GM21447 (cell line): Measurements from ENCODE around the gene UMODL1.

Experiments used
- ATAC-seq: cut with Tn5 transposase; IDR thresholded peaks from one replicate; pipeline ENCODE4 v1.9.1; 2021; ENCODE audit not compliant: unreplicated experiment

Gene UMODL1, protein sequence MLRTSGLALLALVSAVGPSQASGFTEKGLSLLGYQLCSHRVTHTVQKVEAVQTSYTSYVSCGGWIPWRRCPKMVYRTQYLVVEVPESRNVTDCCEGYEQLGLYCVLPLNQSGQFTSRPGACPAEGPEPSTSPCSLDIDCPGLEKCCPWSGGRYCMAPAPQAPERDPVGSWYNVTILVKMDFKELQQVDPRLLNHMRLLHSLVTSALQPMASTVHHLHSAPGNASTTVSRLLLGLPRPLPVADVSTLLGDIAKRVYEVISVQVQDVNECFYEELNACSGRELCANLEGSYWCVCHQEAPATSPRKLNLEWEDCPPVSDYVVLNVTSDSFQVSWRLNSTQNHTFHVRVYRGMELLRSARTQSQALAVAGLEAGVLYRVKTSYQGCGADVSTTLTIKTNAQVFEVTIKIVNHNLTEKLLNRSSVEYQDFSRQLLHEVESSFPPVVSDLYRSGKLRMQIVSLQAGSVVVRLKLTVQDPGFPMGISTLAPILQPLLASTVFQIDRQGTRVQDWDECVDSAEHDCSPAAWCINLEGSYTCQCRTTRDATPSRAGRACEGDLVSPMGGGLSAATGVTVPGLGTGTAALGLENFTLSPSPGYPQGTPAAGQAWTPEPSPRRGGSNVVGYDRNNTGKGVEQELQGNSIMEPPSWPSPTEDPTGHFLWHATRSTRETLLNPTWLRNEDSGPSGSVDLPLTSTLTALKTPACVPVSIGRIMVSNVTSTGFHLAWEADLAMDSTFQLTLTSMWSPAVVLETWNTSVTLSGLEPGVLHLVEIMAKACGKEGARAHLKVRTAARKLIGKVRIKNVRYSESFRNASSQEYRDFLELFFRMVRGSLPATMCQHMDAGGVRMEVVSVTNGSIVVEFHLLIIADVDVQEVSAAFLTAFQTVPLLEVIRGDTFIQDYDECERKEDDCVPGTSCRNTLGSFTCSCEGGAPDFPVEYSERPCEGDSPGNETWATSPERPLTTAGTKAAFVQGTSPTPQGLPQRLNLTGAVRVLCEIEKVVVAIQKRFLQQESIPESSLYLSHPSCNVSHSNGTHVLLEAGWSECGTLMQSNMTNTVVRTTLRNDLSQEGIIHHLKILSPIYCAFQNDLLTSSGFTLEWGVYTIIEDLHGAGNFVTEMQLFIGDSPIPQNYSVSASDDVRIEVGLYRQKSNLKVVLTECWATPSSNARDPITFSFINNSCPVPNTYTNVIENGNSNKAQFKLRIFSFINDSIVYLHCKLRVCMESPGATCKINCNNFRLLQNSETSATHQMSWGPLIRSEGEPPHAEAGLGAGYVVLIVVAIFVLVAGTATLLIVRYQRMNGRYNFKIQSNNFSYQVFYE

DNA sequence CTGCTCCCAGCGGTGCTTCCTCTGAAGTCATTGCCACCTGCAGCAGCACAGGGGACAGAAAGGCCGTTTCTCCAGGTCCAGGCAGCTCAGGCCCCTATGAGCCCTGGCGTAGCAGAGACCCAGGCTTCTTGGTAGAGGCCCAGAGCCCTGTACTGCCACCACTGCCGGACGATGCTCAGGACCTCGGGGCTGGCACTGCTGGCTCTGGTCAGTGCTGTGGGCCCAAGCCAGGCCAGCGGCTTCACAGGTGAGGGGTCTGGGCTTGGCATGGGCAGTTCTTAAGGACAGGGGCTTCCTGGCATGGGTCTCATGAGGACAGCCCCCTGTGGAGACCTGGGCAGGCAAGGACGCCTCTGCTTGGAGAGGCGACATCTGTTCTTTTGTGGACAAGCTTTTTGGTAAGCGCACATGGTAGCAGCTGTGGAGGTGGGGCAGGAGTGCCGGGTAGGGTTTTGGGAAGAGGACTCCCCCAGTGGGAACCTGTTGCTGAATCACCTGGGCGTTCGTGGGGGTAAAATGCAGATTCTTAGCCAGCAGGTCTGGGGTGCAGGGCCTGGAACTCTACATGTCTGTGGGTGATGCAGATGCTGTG lies at the start of gene UMODL1:
UMODL1 (plus strand) TSS at position 172 of the 592 bp plus-strand sequence; CDS start at position 172, 0 bp downstream.
- ATAC-seq = no peak

DNA sequence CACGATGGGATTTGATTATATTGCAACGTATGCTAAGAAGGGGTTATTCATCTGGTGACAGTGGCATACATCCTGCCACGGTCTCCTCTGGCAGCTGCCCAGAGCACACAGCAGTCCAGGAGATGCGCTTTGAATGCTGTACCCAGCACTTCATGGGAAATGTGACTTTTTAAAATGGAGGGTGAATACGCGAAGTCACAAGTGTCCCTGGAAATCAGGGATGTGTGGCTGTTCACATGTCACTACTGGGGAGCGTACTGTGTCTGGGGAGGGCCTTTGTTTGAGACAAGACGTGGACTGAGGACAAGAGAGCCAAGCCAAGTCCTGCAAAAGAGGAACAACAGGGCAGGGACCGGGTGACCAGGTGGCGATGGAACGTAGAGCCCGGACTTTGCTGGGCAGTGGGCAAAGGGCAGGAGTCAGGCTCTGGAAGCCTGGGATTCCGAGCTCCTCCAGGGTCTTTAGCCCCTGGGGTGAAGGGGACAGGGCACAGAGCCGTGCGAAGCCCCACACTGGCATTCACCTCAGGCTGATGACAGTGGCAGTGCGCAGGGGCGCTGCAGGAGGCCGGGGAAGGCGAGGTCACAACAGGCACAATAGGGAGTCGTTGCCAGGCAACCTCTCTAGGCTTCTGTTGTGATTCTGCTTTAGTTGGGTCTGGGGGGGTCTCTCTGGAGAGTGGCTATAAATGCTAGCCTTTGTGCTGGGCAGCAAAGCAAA lies 49.6 kb upstream of the UMODL1 start:
- no peak for ATAC-seq

DNA sequence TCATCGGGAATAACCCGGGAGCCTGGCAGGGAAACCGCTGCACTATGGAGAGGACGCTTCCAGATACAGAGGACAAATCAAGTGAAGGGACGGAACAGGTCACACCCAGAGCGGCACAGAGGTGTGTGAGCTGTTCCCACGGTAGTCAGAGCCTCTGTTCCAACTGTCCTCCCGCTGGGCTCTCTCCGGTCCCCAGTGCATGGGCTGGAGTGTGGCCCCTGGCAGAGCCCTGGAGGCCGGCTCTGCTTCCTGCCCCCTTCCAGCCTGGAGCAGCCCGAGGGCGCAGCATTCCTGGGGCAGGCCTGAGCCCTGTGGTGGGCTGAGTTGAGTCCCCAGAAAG lies 49.1 kb upstream of the UMODL1 start:
- ATAC-seq = no peak

DNA sequence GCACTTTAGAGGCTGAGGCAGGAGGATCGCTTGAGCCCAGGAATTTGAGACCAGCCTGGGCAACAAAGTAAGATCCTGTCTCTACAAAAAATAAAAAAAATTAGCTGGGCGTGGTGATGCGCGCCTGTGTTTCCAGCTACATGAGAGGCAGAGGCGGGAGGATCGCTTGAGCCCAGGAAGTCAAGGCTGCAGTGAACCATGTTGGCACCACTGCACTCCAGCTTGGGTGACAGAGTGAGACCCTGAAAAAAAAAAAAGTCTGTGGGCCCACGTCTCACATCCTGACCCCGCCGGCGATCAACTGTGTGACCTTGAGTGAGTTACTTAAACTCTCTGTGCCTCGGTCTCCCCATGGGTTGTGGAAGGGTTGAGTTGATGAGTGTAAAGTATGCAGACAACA lies 48.2 kb upstream of the UMODL1 start:
- no peak for ATAC-seq

DNA sequence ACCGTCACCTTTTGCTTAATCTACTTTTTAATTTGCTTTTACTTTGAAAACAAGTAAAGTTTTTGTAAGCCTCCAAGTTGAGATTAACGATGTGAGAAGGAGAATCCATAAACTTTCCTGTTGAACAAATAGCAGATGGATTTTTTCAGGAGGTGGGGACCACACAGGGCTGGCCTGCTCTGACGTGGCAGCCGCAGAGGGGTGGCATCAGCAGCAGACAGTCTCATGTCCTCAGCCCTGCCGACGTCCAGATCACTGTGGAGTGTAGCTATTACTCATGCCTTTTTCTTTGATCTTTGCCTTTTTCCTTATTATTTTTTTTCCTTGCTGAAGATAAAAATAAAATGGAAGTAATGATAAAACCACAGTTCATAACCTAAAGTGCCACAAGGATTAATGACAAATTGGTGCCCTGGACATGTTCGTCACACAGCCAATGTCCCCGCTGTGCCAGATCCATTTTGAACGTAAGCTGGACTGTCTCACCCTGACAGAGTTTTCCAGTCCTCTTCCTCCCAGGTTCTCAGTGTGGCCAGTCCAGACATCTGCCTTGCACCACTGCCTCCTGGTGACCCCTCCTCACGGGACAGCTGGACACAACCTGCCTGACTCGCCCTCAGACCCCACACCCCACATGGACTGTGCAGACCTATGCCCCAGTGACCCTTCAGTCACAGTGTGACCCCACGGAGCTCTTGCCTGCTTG lies 45.6 kb upstream of the UMODL1 start:
- no peak for ATAC-seq

DNA sequence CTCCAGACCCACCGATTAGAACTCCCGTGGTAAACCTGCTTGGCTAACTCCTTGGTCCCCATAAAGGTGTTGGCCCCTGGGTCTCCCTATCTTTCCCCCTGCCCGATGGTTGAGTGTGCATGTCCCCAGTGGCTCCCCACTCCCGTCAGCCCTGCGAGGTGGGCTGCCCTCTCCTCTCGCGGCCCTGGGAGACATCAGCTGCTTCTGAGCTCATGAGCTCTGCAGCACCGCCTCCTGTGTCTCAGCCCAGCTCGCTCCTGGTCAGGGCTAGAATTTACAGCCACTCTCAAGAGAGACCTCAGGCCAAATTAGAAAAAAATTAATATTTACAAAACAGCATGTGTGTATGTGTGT lies 45.1 kb upstream of the UMODL1 start:
- no peak for ATAC-seq

DNA sequence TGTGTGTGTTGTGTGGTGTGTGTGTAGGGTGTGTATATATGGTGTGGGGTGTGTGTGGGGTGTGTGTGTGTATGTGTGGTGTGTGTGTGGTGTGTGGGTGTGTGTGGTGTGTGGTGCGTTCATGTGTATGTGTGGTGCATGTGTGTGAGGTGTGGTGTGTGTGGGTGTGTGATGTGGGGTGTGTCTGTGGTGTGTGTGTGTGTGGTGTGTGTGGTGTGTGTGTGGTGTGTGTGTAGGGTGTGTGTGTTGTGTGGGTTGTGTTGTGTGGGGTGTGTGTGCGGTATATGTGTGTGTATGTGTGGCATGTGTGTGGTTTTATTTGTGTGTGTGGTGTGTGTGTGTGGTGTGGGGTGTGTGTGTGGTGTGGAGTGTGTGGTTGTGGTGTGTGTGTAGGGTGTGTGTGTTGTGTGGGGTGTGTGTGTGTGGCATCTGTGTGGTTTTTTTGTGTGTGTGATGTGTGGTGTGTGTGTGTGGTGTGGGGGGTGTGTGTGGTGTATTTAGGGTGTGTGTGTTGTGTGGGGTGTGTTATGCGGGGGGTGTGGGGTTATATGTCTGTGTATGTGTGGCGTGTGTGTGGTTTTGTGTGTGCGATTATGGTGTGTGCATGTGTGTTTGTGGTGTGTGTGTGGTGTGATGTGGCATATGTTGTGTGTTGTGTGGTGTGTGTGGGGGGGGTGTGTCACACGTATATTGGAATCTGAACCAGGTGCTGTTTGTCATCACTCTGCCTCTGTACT lies 43.9 kb upstream of the UMODL1 start:
- ATAC-seq = no peak

DNA sequence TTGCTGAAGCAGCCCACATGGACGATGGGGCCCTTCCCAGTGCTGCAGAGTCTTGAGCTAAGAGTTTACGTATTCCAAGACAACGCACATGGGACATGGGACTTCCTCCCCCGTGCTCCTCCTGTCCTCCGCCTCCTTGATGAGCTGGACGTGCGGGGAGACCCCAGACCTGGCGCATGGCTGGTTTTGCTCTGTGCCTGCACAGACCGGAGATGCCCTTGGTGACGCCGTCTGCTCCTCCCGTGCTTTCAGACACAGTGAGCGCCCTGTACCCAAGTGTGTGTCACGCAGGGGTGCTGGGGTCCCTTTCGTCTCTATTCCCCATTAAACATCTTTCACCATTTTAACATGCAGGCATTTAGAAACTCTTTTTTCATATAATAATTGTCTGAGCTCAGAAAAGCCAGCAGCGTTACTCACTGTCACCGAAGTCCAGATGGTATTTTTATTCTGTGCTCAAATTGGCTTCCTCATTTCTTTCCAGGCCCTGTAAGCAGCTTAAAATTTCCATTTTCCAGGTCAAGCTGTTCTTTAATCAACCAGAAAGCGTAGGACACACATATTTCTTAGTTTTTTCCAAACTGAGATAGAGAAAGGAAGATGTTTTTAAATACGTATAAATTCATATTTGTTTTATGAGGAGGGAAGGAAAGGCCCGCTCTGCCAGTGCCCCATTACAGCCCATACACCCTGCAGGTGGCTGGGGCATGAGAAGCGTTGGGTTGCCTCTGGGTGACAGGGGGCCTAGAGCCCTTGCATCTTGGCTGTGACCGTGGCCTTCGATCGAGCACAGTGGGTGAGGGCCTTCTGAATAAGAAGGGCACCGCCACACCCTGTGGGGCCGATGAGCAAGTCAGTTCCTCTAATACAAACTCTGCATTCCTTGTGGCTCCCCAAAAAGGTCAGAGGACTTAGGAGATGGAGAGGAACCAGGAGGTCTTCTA lies 43.0 kb upstream of the UMODL1 start:
- ATAC-seq = no peak

DNA sequence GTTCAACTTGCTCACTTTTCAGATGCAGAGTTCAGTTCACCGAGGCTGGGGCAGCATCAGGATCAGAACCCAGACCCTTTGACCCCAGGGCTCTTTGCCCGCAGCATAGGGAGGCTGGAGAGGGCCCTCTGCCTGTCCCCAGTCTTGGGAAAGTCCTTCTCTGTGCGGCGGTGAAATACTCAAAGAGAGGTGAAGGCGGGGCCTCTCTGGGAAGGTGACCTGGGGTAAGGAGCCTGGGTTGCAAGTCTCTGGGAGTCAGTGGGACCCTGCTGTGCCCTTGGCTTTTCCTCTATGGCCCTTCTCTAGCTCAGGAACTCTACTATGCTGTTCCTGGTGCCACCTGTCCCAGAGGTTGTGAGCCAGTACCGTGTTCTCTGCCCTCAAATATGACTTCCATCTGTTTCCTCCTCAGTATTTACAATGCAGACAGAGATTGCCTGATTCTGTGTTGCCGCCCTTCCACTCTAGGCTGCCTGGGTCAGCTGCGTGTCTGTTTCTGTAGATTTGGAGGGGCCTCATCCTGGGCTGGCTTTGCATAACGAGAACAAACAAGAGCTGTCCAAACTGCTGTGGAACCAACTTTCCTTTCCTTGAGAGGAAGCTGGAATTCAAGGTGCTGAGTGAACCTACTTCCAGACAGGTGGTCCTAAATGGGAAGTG lies 42.2 kb upstream of the UMODL1 start:
- ATAC-seq = no peak

DNA sequence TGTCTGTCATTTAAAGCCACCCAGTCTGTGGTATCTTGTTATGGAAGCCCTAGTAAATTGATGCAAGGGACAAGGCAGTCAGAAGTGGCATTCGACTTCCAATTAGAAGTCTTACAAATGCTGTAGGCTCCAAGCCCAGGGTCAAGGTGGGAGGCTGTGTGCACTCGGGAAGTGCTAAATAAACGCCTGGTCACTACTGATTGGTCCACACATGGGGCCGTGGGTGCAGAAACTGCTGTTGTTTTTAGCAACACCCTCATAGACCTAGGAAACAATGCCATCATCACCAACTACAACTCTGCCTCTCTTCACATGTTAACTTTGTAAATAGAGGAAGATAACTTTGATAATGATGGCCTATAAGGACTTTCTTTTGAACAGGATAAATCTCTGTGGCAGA lies 40.8 kb upstream of the UMODL1 start:
- no peak for ATAC-seq

DNA sequence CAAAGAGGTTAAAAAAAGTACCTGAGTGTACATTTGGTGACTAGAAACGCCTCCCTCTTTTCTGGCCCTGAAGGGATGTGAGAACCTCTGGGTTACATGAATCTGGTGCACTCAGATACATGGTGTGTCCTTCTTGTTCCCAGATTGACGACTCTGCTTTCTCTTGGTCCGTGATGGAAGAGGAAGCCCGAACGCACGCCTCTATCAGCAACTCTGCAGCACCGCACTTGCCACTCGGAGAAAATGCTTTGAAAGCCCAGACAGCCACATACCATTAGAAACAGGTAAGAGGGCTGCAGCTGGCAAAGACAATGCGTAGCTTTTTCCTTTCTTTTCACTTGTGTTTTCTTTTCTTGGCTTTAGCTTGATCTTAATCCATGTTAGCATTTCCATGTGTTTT lies 39.9 kb upstream of the UMODL1 start:
- no peak for ATAC-seq

DNA sequence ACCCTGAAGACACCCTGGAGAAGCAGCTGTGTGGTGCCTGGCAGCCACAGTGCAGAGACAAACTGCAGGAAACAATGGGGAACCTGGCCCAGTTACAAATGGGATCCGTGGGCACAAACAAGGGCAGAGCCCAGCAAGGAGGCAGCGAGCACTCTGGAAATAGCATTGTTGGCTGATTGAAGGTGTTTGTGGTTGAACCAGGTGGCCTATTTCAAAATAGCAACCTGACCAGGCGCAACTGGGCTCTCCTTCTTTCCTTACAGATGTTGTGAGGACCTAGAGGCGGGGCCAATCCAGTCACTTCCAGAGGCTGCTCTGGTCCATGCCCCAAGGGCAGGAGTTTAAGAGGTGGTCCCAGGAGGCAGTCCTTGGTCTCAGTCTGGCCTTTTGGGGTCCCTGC lies 39.3 kb upstream of the UMODL1 start:
- no peak for ATAC-seq

DNA sequence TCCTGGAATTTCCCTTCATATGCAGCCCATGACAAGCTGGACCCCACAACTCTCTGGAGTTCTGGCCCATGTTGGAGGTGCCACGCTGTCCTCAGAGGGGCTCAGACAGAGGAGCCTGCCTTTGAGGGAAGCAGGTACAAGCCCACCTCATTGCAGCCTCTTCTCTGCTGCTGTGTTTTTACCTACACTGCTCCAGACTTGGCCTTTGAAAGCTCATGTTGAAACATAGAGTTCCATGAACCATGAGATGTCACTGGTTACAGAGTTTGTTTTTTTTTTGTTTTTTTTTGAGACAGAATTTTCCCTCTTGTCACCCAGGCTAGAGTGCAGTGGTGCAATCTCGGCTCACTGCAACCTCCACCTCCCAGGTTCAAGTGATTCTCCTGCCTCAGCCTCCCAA lies 38.9 kb upstream of the UMODL1 start:
- no peak for ATAC-seq

DNA sequence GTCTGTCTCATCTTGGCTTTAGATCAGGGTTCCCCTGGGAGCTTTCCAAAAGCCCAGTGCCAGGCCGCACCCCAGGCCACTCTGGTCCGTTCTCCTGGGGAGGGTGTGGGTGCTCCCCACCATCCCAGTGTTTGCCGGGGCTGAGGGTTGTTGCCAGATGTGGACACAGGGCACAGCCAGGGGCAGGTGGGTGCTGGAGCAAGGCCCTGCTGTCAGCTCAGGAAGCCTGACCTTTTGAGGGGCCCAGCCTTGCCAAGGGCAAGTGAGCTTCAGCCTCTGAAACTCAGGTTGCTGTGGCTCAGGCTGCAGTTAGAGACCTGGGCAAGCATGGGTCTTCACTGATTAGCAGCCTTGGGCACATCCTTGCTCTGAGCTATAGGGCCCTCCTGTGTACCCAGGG lies 38.1 kb upstream of the UMODL1 start:
- no peak for ATAC-seq

DNA sequence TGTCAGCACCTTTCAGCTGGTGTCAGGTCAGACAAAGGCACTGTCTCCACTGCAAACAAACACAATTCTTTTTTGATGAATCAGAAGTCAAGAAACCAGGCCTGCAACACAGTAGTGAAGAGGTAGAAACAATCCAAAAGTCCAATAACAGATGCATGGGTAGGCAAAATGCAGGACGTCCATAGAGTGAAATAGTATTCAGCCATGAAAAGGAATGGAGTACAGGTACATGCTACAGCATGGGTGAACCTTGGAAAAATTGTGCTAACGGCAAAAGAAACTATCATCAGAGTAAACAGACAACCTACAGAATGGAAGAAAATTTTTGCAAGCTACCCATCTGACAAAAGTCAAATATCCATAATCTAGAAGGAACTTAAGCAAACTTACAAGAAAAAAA lies 34.8 kb upstream of the UMODL1 start:
- no peak for ATAC-seq

DNA sequence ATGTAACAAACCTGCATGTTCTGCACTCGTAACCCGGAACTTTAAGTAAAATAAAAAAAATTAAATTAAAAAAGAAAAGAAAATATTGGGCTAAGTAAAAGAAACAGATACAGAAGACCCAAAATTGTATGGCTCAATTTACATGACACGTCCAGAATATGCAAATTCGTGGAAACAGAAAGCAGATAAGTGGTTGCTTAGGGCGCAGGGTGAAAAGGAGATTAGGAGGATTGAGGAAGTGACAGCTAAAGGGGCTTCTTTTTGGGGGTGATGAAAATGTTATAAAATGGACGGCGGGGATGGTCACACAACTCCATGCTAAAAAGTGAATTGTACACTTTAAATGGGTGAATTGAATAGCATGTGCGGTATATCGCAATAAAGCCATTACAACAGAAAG lies 33.6 kb upstream of the UMODL1 start:
- no peak for ATAC-seq

DNA sequence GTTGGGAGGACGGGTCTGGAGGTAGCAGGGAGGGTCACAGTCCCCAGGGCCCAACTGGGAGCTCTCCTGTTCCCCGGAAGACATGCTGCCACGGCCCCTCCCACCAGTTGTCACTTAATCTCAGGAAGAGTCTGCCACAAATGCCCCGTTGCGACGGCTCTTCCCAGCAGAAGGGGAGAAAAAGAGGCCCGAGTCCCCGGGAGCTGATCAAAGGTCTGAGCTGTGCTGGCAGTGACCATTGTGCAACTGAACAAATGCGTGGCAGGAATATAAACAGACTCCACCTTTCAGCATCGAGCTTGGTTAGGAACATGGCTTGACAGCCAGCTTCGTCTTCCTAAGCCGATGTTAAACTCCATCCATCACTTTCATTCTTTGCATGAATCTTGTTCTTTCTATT lies 33.2 kb upstream of the UMODL1 start:
- ATAC-seq = no peak

DNA sequence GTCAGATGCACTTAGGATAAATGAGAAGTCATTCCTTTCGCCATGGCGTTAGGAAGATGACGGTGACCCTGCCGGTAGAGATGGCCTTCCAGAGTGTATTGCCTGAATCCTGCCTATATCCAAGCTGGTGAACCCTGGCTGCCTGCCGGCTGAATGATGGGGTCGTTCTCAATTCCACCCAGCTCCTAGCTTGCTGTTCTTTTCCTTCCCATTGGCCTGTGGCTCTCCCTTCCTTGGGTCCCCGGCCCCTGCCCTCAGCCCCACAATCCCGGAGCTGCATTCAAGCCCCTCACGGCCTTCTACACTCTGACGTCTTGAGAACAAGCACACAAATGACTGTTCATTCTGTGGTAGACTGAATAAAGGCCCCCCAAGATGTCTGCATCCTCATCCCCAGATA lies 32.7 kb upstream of the UMODL1 start:
- no peak for ATAC-seq
